ENCODE results near the gene DRG2. TPM values are rescaled to one million over a fixed set of nuclear protein-coding genes. Genes with fewer than 3 reads are reported as not detected.

The DRG2 gene
- total and polyA plus RNA-seq, 2 of the 13 experiments (the other 11 are each of a cell fraction or from before 2014, with no cell fraction given), result 20.1 to 26.6 TPM

GRCh38 chr17:18107971-18108370 lies 20.2 kb downstream of the DRG2 start:
- POLR2A ChIA-PET, result no interaction called here

DNA sequence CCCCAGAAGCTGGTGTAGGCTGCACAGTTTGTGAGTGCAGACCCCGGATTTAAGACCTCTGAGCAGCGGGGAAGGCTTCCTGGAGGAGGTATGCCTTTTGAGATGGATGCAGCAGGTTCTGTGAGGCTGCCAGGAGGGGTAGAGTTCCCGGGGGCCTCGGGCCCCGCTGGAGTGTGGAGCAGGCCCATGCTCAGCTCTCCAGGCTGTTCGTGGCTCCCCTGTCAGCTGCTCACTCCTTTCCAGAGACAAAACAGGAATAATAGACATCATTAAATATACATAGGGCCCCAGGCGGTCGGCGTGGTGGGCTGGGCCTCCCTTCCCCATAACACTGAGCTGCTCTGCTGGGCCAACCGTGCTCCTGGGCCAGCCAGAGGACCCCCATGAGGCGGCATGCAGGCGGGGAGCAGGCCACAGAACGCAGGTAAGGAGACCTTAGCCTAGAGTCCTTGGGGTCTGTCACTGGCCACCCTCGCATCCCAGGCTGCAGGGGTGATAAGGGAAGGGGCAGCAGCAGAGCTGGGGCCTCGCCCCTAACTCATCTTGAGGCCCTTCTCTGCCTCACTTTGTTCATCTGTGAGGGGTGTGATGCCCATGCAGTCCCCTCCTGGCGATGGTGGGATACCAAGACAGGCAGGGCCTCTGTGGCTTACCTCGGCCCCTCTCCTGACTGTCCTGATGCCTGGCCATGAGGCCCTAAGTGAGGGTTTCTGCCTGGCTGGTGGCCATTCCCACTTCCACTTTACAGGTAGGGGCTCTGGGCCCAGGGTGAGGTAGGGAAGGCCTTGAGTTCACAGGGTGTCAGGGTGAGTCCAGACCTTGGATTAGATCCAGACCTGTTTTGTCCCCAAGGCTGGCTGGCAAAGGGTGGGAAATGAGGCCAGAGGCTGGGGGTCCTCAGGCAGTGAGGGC lies 20.9 kb downstream of the DRG2 start, which contains the start of gene MYO15A:
MYO15A (plus strand) TSS at position 356 of the 912 bp plus-strand sequence. CDS start 10,045 bp downstream, outside the sequence.
- intact Hi-C loops (cut with micrococcal nuclease; ENCODE audit: unreplicated experiment) (no loop called here), in situ Hi-C loops (cut with HindIII; ENCODE audit: extremely low pct_ligation_motif_present, low pct_unique_long_range_greater_than_20kb) (loop anchor here (25.0 kb wide), 1 partner anchor 96 kb away; no protein-coding TSS in a partner anchor)
- H3K27me3 ChIP-seq (ENCODE audit: control insufficient read depth in 1 of 2, insufficient read depth in 2 of 2, low read length in 2 of 2), result no peaks in the 10 kb centered on the region
- peaks cover 1 to 8% of the 10 kb centered on the region in 2 experiments; a peak in 1 of 5 replicates for H3K36me3 ChIP-seq (replicated peaks in 1 of 2; ENCODE audit: control insufficient read depth in 1 of 2, insufficient read depth in 2 of 2, low read length in 2 of 2)
- H2AFZ ChIP-seq (ENCODE audit: low read length), result no peak within 1 kb of the TSS
- ATAC-seq (no peak; the same call in 2 of the 3 replicates), FAIRE-seq (no peak), DNase-seq (ENCODE audit: low spot score) (no peak)
- H3K4me2 ChIP-seq (ENCODE audit: low read depth, low read length), result no peak within 1 kb of the TSS
- no peak within 1 kb of the TSS for H3K27ac ChIP-seq (ENCODE audit: extremely low read length, insufficient read depth, low read length)
- 100% methylated on average over 4 of the region's 17 CpGs for WGBS (ENCODE audit: low lambda C conversion rate)
- CTCF ChIA-PET (ENCODE audit: low intra/inter-chr PET ratio, low total read pairs), result no interaction called here
- POLR2A ChIA-PET, result no interaction called here
- H4K20me1 ChIP-seq (ENCODE audit: insufficient read depth, low read length), result no peaks in the 10 kb centered on the region
- no peak within 1 kb of the TSS for H3K9ac ChIP-seq (ENCODE audit: insufficient read depth, low read depth, low read length)
- no TSS peak for BruUV-seq (replicated peaks)
- peak; percentile 67 for TF ChIP-seq RBM22 (optimal IDR thresholded peaks at IDR 0.05; ENCODE audit: low read length)
- no peak for TF ChIP-seq RNF2 (conservative IDR thresholded peaks at IDR 0.05; ENCODE audit: low read depth)
- peak; percentile 47 for TF ChIP-seq AGO2 (optimal IDR thresholded peaks at IDR 0.05; ENCODE audit: low read depth, low read length)
- peak; percentile 33; the same call in 1 of the 2 replicates for TF ChIP-seq KDM2A (CRISPR knock-in tag; IDR thresholded peaks at IDR 0.05; ENCODE audit: borderline replicate concordance, low read depth)
- TF ChIP-seq HNRNPK (IDR thresholded peaks at IDR 0.05; ENCODE audit: low read depth, low read length, poor library complexity, severe bottlenecking), result no peak
- TF ChIP-seq GMEB2 (CRISPR knock-in tag; IDR thresholded peaks at IDR 0.05; ENCODE audit: low read depth), result no peak
- TF ChIP-seq, protein P1, sequence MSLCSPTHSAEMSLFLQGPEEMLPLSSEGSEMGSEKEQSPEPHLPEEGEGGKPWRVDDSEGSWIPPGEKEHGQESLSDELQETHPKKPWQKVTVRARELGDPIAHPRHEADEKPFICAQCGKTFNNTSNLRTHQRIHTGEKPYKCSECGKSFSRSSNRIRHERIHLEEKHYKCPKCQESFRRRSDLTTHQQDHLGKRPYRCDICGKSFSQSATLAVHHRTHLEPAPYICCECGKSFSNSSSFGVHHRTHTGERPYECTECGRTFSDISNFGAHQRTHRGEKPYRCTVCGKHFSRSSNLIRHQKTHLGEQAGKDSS (CRISPR knock-in tag; IDR thresholded peaks at IDR 0.05; ENCODE audit: borderline replicate concordance, low read depth), result no peak
- TF ChIP-seq KLF16 (CRISPR knock-in tag; IDR thresholded peaks at IDR 0.05), result no peak
- TF ChIP-seq IRF1 (CRISPR knock-in tag; IDR thresholded peaks at IDR 0.05; ENCODE audit: low read depth), result no peak
- TF ChIP-seq AKAP8 (CRISPR knock-in tag; IDR thresholded peaks at IDR 0.05), result 0 out of 2 replicates have a peak, but pooled peaks have one; percentile 11
- TF ChIP-seq ZNF335 (CRISPR knock-in tag; IDR thresholded peaks at IDR 0.05), result no peak
- no peaks in the 10 kb centered on the region for H3K9me3 ChIP-seq (ENCODE audit: low read length)
- H3K4me3 ChIP-seq (replicated peaks in 1 of 3; ENCODE audit: insufficient read depth in 1 of 3, low read depth in 2 of 3, low read length in 3 of 3), result no peak within 1 kb of the TSS
- H3K79me2 ChIP-seq (ENCODE audit: insufficient read depth, low read length), result no peaks in the 10 kb centered on the region
- H3K4me1 ChIP-seq (ENCODE audit: insufficient read depth, low read length), result peaks cover 9% of the 10 kb centered on the region

More at GRCh38 chr17:18107971-18108370, 20.2 kb downstream of the DRG2 start:
- H3K36me3 ChIP-seq (replicated peaks in 1 of 2; ENCODE audit: control insufficient read depth in 1 of 2, insufficient read depth in 2 of 2, low read length in 2 of 2), result peaks cover 1 to 8% of the 10 kb centered on the region in 2 experiments; a peak in 1 of 5 replicates
- DNase-seq (ENCODE audit: low spot score) (no peak), ATAC-seq (no peak), FAIRE-seq (no peak)
- H3K4me2 ChIP-seq (ENCODE audit: low read depth, low read length), result no peak overlapping the region
- H4K20me1 ChIP-seq (ENCODE audit: insufficient read depth, low read length), result no peaks in the 10 kb centered on the region
- no TSS peak for BruUV-seq (replicated peaks)
- no peaks in the 10 kb centered on the region for H3K9me3 ChIP-seq (ENCODE audit: low read length)
- CTCF ChIA-PET (ENCODE audit: low intra/inter-chr PET ratio, low total read pairs), result no interaction called here
- no peak overlapping the region for H3K4me3 ChIP-seq (replicated peaks in 1 of 3; ENCODE audit: insufficient read depth in 1 of 3, low read depth in 2 of 3, low read length in 3 of 3)
- H3K27me3 ChIP-seq (ENCODE audit: control insufficient read depth in 1 of 2, insufficient read depth in 2 of 2, low read length in 2 of 2), result no peaks in the 10 kb centered on the region
- WGBS (ENCODE audit: low lambda C conversion rate), result 100% methylated on average over 1 of the region's 6 CpGs
- no peak overlapping the region for H2AFZ ChIP-seq (ENCODE audit: low read length)
- intact Hi-C loops (cut with micrococcal nuclease; ENCODE audit: unreplicated experiment) (no loop called here), in situ Hi-C loops (cut with HindIII; ENCODE audit: extremely low pct_ligation_motif_present, low pct_unique_long_range_greater_than_20kb) (loop anchor here (25.0 kb wide), 1 partner anchor 96 kb away; no protein-coding TSS in a partner anchor)
- no peak overlapping the region for H3K27ac ChIP-seq (ENCODE audit: extremely low read length, insufficient read depth, low read length)
- H3K4me1 ChIP-seq (ENCODE audit: insufficient read depth, low read length), result peaks cover 6% of the 10 kb centered on the region; the same call in 1 of the 2 replicates
- H3K79me2 ChIP-seq (ENCODE audit: insufficient read depth, low read length), result no peaks in the 10 kb centered on the region
- H3K9ac ChIP-seq (ENCODE audit: insufficient read depth, low read depth, low read length), result no peak overlapping the region
- peak; percentile 33 for TF ChIP-seq AGO2 (optimal IDR thresholded peaks at IDR 0.05; ENCODE audit: low read depth, low read length)
- TF ChIP-seq REPIN1 (CRISPR knock-in tag; IDR thresholded peaks at IDR 0.05; ENCODE audit: borderline replicate concordance, low read depth), result no peak

Measured in HepG2 (cell line).